ENCODE data around the gene SAP130. TPM values are rescaled to one million over a fixed set of nuclear protein-coding genes. Genes with fewer than 3 reads are reported as not detected.

The SAP130 gene
- total RNA-seq, 1 experiment from 2014 or later, result 45.6 TPM

DNA sequence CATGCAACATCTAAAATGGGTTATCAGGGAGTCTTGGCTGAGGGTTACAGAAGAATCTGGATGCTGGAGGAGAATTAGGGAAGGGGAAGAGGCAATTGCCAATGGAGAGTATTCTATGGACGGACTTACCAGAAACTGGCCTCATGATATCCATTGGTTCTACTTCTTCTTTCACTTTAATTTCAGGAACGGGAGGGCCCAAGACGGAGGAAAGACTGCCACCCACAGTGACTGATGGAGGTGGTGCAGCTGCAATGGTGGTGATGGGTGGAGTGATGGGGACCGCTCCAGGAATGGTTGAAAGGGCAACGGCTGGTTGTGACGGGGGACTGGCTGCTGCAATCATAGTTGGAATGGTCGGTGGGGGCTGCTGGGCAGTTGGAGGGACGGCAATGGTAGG, 73.0 kb downstream of the SAP130 start:
- H3K27ac ChIP-seq (ENCODE audit: insufficient read length, low read depth, low read length), result no peak overlapping the region
- H4K91ac ChIP-seq (ENCODE audit: insufficient read length, low read depth, low read length), result no peak overlapping the region

More for the DNA sequence above, 73.0 kb downstream of the SAP130 start:
- Histone ChIP-seq H2BK20ac (ENCODE audit: low read depth, low read length, poor library complexity, severe bottlenecking) (no peak overlapping the region), H4K5ac (ENCODE audit: insufficient read length, low read depth, low read length) (no peak overlapping the region), H4K20me1 (ENCODE audit: control insufficient read depth, insufficient read depth, insufficient read length) (no peaks in the 10 kb centered on the region), H2BK12ac (ENCODE audit: insufficient read length, low read depth, low read length) (no peak overlapping the region), H3K56ac (ENCODE audit: insufficient read length, low read depth, low read length) (no peak overlapping the region), H3K9me3 (ENCODE audit: control insufficient read depth, low read depth, low read length) (no peaks in the 10 kb centered on the region), H3T11ph (ENCODE audit: low read length) (no peak overlapping the region), H3K79me1 (ENCODE audit: insufficient read depth, low read depth, low read length, poor library complexity, severe bottlenecking) (no peaks in the 10 kb centered on the region), H3K4ac (ENCODE audit: low read depth, low read length) (no peak overlapping the region), H2BK5ac (ENCODE audit: insufficient read length, low read length) (no peak overlapping the region), H2BK120ac (ENCODE audit: low read depth, low read length, poor library complexity, severe bottlenecking) (no peak overlapping the region), H3K23me2 (ENCODE audit: insufficient read length, low read depth, low read length, poor library complexity, severe bottlenecking) (no peaks in the 10 kb centered on the region), H3K9ac (ENCODE audit: extremely low read depth, insufficient read length, low read length) (no peak overlapping the region), H2AFZ (ENCODE audit: low read length) (no peak overlapping the region), H3K27me3 (ENCODE audit: insufficient read depth, low read length) (no peaks in the 10 kb centered on the region), H3K4me2 (ENCODE audit: insufficient read depth, insufficient read length, low read length) (no peak overlapping the region), H2AK5ac (ENCODE audit: insufficient read length, low read length) (no peak overlapping the region), H3K79me2 (ENCODE audit: insufficient read depth, low read length) (no peaks in the 10 kb centered on the region), H3K18ac (ENCODE audit: insufficient read length, low read depth, low read length) (no peak overlapping the region), H2BK15ac (ENCODE audit: low read depth, low read length) (no peak overlapping the region), H3K23ac (ENCODE audit: insufficient read length, low read depth, low read length) (no peak overlapping the region), H3K4me1 (ENCODE audit: insufficient read depth, low read length) (no peaks in the 10 kb centered on the region), H3K14ac (ENCODE audit: insufficient read depth, low read length) (no peak overlapping the region), H4K8ac (replicated peaks; ENCODE audit: insufficient read length, low read depth, low read length) (no peak overlapping the region)
- no CpG with 5 or more reads among the region's 8 CpGs for WGBS (ENCODE audit: extremely low coverage, insufficient read length, low lambda C conversion rate)
- DNase-seq, result no peak
- no peaks in the 10 kb centered on the region for H3K27me3 Mint-ChIP-seq (ENCODE audit: low read depth)
- no peak overlapping the region for H3K27ac Mint-ChIP-seq
- H3K4me1 Mint-ChIP-seq, result no peaks in the 10 kb centered on the region
- no peaks in the 10 kb centered on the region for H3K9me3 Mint-ChIP-seq
- TF ChIP-seq, protein P1, sequence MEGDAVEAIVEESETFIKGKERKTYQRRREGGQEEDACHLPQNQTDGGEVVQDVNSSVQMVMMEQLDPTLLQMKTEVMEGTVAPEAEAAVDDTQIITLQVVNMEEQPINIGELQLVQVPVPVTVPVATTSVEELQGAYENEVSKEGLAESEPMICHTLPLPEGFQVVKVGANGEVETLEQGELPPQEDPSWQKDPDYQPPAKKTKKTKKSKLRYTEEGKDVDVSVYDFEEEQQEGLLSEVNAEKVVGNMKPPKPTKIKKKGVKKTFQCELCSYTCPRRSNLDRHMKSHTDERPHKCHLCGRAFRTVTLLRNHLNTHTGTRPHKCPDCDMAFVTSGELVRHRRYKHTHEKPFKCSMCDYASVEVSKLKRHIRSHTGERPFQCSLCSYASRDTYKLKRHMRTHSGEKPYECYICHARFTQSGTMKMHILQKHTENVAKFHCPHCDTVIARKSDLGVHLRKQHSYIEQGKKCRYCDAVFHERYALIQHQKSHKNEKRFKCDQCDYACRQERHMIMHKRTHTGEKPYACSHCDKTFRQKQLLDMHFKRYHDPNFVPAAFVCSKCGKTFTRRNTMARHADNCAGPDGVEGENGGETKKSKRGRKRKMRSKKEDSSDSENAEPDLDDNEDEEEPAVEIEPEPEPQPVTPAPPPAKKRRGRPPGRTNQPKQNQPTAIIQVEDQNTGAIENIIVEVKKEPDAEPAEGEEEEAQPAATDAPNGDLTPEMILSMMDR (conservative IDR thresholded peaks at IDR 0.05), result no peak
- H3K36me3 Mint-ChIP-seq (ENCODE audit: insufficient read depth in 1 of 3, low read depth in 3 of 3), result peaks cover 15 to 43% (median 24%) of the 10 kb centered on the region in 3 experiments
- H3K4me3 Mint-ChIP-seq, result no peak overlapping the region

All from H9 (cell line).